Neuronal stem cell (in vitro differentiated cells): ENCODE results near the gene CDH10. TPM values are rescaled to one million over a fixed set of nuclear protein-coding genes. Genes with fewer than 3 reads are reported as not detected.

Source experiments
- DNase-seq: peaks from one replicate; pipeline ENCODE4 v3.0.0-alpha.2; 2013; ENCODE audit warnings: low spot score
- H2AFZ ChIP-seq: one replicate; pipeline ENCODE4 v1.6.1; 2013; ENCODE audit warnings: mild to moderate bottlenecking, low read length, inconsistent platforms
- H2AK5ac ChIP-seq: 2 replicates; pipeline ENCODE4 v1.6.1; 2013; ENCODE audit warnings: low read depth, mild to moderate bottlenecking, inconsistent platforms, low read length, moderate library complexity, mixed read lengths
- H2BK120ac ChIP-seq: 2 replicates; pipeline ENCODE4 v1.6.1; 2013; ENCODE audit warnings: low read depth, mild to moderate bottlenecking, inconsistent platforms, low read length, moderate library complexity, mixed read lengths
- H2BK12ac ChIP-seq: one replicate; pipeline ENCODE4 v1.6.1; 2013; ENCODE audit warnings: low read length, inconsistent platforms
- H2BK15ac ChIP-seq: 2 replicates; pipeline ENCODE4 v1.6.1; 2013; ENCODE audit warnings: mild to moderate bottlenecking, low read length, inconsistent platforms, mixed read lengths
- H2BK5ac ChIP-seq: one replicate; pipeline ENCODE4 v1.6.1; 2013; ENCODE audit warnings: inconsistent platforms, mild to moderate bottlenecking, low read length, moderate library complexity
- H3K14ac ChIP-seq: one replicate; pipeline ENCODE4 v1.6.1; 2013; ENCODE audit warnings: low read length, inconsistent platforms
- H3K18ac ChIP-seq: 2 replicates; pipeline ENCODE4 v1.6.1; 2013; ENCODE audit warnings: low read length, inconsistent platforms
- H3K23ac ChIP-seq: 2 replicates; pipeline ENCODE4 v1.6.1; 2013; ENCODE audit warnings: low read depth, mild to moderate bottlenecking, mixed read lengths, low read length, inconsistent platforms; ENCODE audit not compliant: poor library complexity
- H3K27ac ChIP-seq: replicated peaks from 3 replicates; pipeline ENCODE4 v1.5.1; 2013; ENCODE audit warnings: low read length, inconsistent platforms
- H3K27me3 ChIP-seq, 3 experiments: 2 replicates each; pipeline ENCODE4 v1.6.1; 2013; ENCODE audit warnings: low read length in 3 of 3, mild to moderate bottlenecking in 2 of 3, inconsistent platforms in 1 of 3, low read depth in 1 of 3, mixed read lengths in 1 of 3, moderate library complexity in 1 of 3; ENCODE audit not compliant: control insufficient read depth in 3 of 3, insufficient read depth in 3 of 3
- H3K36me3 ChIP-seq, 2 donors: replicated peaks in 1 of 2; 2 replicates each; pipeline ENCODE4 v1.6.1; 2013; ENCODE audit warnings: low read length in 2 of 2; ENCODE audit not compliant: control insufficient read depth in 2 of 2, insufficient read depth in 2 of 2
- H3K4ac ChIP-seq: 2 replicates; pipeline ENCODE4 v1.6.1; 2013; ENCODE audit warnings: inconsistent platforms, mild to moderate bottlenecking, low read length, moderate library complexity
- H3K4me1 ChIP-seq, 2 donors: 1 replicate in 1 of 2; 2 replicates in 1 of 2; pipeline ENCODE4 v1.6.1; 2013; ENCODE audit warnings: low read length in 2 of 2, low read depth in 1 of 2; ENCODE audit not compliant: control insufficient read depth in 2 of 2, insufficient read depth in 1 of 2
- H3K4me2 ChIP-seq: one replicate; pipeline ENCODE4 v1.6.1; 2013; ENCODE audit warnings: mild to moderate bottlenecking, low read length, inconsistent platforms; ENCODE audit not compliant: insufficient read depth, poor library complexity, severe bottlenecking
- H3K4me3 ChIP-seq, 2 donors: 2 replicates each; pipeline ENCODE4 v1.5.1; 2013; ENCODE audit warnings: low read length in 2 of 2, mild to moderate bottlenecking in 2 of 2, inconsistent platforms in 1 of 2, moderate library complexity in 1 of 2
- H3K79me1 ChIP-seq: one replicate; pipeline ENCODE4 v1.6.1; 2013; ENCODE audit warnings: low read depth, mild to moderate bottlenecking, inconsistent platforms, low read length, moderate library complexity
- H3K9ac ChIP-seq: one replicate; pipeline ENCODE4 v1.6.1; 2013; ENCODE audit warnings: mild to moderate bottlenecking, low read depth, low read length, inconsistent platforms; ENCODE audit not compliant: poor library complexity
- H3K9me3 ChIP-seq, 2 donors: replicated peaks in 1 of 2; 2 replicates each; pipeline versions ENCODE3 to v1.6.1; 2013; ENCODE audit warnings: low read length in 2 of 2, mild to moderate bottlenecking in 2 of 2, inconsistent platforms in 1 of 2, low read depth in 1 of 2, mixed read lengths in 1 of 2, moderate library complexity in 1 of 2; ENCODE audit not compliant: control insufficient read depth in 2 of 2, insufficient read depth in 1 of 2
- H4K8ac ChIP-seq: one replicate; pipeline ENCODE4 v1.6.1; 2013; ENCODE audit warnings: low read depth, mild to moderate bottlenecking, inconsistent platforms, low read length, moderate library complexity
- H4K91ac ChIP-seq: one replicate; pipeline ENCODE4 v1.6.1; 2013; ENCODE audit warnings: low read length, low read depth, mild to moderate bottlenecking, inconsistent platforms; ENCODE audit not compliant: poor library complexity
- WGBS, 2 donors: extraction: QIAGEN DNeasy Blood & Tissue Kit; methylation state at CpG; one replicate each; pipeline ENCODE4 v1.1.7; 2013; ENCODE audit warnings: missing lambda C conversion rate in 2 of 2, mixed read lengths in 1 of 2; ENCODE audit not compliant: insufficient read length in 2 of 2, insufficient replicate concordance in 1 of 2; ENCODE audit errors: extremely low coverage in 2 of 2; 5-methylcytosine and 5-hydroxymethylcytosine counted together
- polyA plus RNA-seq, 2 experiments: library from polyadenylated mRNA; stranded (reverse); fragments of 200-250 nt; gene quantifications; one replicate each; pipeline ENCODE4 v1.2.3, GENCODE V29; 2013

CDH10 gene
- polyA plus RNA-seq (2013, experiment 1 of 2), result 5.5 TPM
- polyA plus RNA-seq (2013, experiment 2 of 2), result 5.6 TPM

DNA sequence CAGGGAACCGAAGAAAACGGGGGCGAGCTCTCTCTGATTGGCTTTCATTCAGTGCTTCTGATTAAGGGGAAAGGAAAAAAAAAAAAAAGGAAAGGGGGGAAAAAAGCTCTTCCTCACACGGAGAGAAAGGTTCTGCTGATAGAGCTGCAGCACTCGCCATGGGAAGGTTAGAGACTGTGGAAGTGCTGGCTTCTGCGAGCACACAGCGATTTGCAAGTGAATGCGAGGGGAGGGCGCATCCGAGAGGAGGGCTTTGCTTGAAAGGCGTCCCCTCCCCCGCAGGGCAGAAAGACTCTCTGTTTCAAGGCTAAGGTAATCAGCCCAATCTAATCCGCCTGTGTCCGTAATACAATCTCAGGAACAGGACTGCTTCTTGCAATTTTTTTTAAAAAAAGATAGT is at the start of gene CDH10:
TSS of gene CDH10 (minus strand) at position 218 of the 400 bp plus-strand sequence. CDS start 51,488 bp downstream, outside the sequence.
- Histone ChIP-seq H3K4me2 (peak within 1 kb of the TSS; percentile 37), H3K14ac (no peak within 1 kb of the TSS), H3K4ac (no peak within 1 kb of the TSS), H2BK120ac (no peak within 1 kb of the TSS), H3K27ac (peak within 1 kb of the TSS; percentile 76), H4K91ac (no peak within 1 kb of the TSS), H2AFZ (peak within 1 kb of the TSS; percentile 85), H3K79me1 (no peaks in the 10 kb centered on the region), H3K4me3 (peak within 1 kb of the TSS; percentile 50 to 66), H3K18ac (no peak within 1 kb of the TSS), H2BK5ac (no peak within 1 kb of the TSS), H3K23ac (no peak within 1 kb of the TSS), H3K36me3 (no peaks in the 10 kb centered on the region), H3K4me1 (peaks cover 2 to 7% of the 10 kb centered on the region in 2 donors), H4K8ac (no peak within 1 kb of the TSS), H3K9me3 (no peaks in the 10 kb centered on the region), H2BK15ac (no peak within 1 kb of the TSS), H2BK12ac (no peak within 1 kb of the TSS), H3K27me3 (no peaks in the 10 kb centered on the region), H2AK5ac (no peak within 1 kb of the TSS), H3K9ac (no peak within 1 kb of the TSS)
- no CpG with 5 or more reads among the region's 14 CpGs for WGBS, 2 donors
- peak; percentile 83 for DNase-seq

DNA sequence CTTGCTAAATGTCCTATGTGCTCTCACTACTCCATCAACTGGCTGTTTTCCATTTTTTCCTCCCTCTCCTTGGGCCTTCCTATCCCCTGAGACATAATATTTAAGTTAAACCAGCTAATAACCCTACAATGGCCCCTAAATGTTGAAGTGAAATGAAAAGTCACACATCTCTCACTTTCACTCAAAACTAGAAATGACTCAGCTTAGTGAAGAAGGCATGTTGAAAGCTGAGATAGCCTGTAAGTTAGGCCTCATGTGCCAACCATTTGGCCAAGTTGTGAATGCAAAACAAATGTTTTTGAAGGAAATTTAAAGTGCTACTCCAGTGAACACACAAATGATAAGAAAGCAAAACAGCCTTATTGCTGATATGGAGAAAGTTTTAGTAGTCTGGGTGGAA is 48.8 kb upstream of the CDH10 start:
- H3K4me2 ChIP-seq, result no peak overlapping the region
- H3K4ac ChIP-seq, result no peak overlapping the region
- no peaks in the 10 kb centered on the region for H3K4me1 ChIP-seq
- H2AFZ ChIP-seq, result no peak overlapping the region
- no peak overlapping the region for H3K9ac ChIP-seq
- no peak overlapping the region for H3K4me3 ChIP-seq
- no peak overlapping the region for H4K8ac ChIP-seq
- H3K27ac ChIP-seq, result no peak overlapping the region
- H2BK15ac ChIP-seq, result no peak overlapping the region
- no peaks in the 10 kb centered on the region for H3K9me3 ChIP-seq
- H4K91ac ChIP-seq, result no peak overlapping the region
- H3K18ac ChIP-seq, result no peak overlapping the region
- DNase-seq, result no peak
- no peak overlapping the region for H2BK5ac ChIP-seq
- H3K36me3 ChIP-seq, result no peaks in the 10 kb centered on the region
- no peaks in the 10 kb centered on the region for H3K27me3 ChIP-seq
- no peaks in the 10 kb centered on the region for H3K79me1 ChIP-seq
- H3K14ac ChIP-seq, result no peak overlapping the region
- no peak overlapping the region for H2BK12ac ChIP-seq
- no peak overlapping the region for H3K23ac ChIP-seq
- H2AK5ac ChIP-seq, result no peak overlapping the region
- no peak overlapping the region for H2BK120ac ChIP-seq

DNA sequence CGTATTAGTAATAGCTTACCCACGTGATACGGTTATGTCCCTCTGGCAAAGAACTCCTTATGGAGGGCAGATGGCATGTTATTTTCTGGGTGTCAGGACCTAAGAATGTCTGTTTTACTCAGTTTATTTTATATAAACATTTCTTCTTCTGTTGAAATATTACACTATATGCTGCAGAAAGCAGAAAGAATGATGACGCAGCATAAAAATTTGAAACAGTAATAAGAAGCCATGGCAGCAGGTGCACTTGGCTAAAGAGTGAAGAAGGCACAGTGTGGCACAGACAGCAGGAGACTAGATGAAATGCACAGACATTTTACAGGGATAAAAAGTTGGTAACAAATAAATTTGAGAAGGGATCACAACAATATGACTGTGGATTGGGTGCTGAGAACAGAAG is 46.3 kb upstream of the CDH10 start:
- H3K14ac ChIP-seq, result no peak overlapping the region
- DNase-seq, result no peak
- no CpG with 5 or more reads among the region's 4 CpGs for WGBS, 2 donors

DNA sequence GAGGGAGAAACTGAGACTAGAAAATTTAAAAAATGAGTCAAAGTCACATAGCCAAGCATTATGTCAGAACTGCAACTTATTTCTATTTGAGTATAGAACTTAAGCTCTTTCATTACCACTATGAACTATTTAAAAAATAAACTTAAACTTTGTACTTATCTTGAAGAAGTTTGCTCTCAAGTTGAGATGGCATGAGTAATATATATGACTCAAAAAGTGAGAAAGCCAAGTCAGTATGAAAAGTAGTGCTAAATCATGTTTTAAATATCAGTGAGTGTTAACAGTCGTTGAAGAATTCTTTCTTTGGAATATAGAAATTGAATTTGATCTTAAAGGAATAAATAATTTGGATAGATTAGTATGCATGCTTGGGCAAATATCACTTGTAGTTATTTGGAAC is 36.3 kb upstream of the CDH10 start:
- Histone ChIP-seq H4K8ac (no peak overlapping the region), H2AFZ (no peak overlapping the region), H3K18ac (no peak overlapping the region), H3K27ac (no peak overlapping the region), H2BK12ac (no peak overlapping the region), H3K4ac (no peak overlapping the region), H3K9me3 (peaks cover 2 to 7% of the 10 kb centered on the region in 2 donors), H2BK120ac (no peak overlapping the region), H2BK5ac (no peak overlapping the region), H3K27me3 (no peaks in the 10 kb centered on the region), H3K79me1 (no peaks in the 10 kb centered on the region), H2AK5ac (no peak overlapping the region), H3K9ac (no peak overlapping the region), H2BK15ac (no peak overlapping the region), H3K4me1 (no peaks in the 10 kb centered on the region), H3K4me3 (no peak overlapping the region), H3K4me2 (no peak overlapping the region), H4K91ac (no peak overlapping the region), H3K36me3 (no peaks in the 10 kb centered on the region), H3K14ac (no peak overlapping the region), H3K23ac (no peak overlapping the region)
- no peak for DNase-seq
- WGBS, 2 donors, result no CpG with 5 or more reads among the region's 1 CpG

More for the DNA sequence above, 46.3 kb upstream of the CDH10 start:
- H3K4ac ChIP-seq, result no peak overlapping the region
- H3K36me3 ChIP-seq, result no peaks in the 10 kb centered on the region
- no peak overlapping the region for H2BK15ac ChIP-seq
- H2AFZ ChIP-seq, result no peak overlapping the region
- H3K27me3 ChIP-seq, result no peaks in the 10 kb centered on the region
- no peak overlapping the region for H4K8ac ChIP-seq
- peaks cover 0 to 2% of the 10 kb centered on the region in 2 donors for H3K9me3 ChIP-seq
- no peaks in the 10 kb centered on the region for H3K79me1 ChIP-seq
- no peak overlapping the region for H3K4me2 ChIP-seq
- no peak overlapping the region for H2BK120ac ChIP-seq
- no peak overlapping the region for H2AK5ac ChIP-seq
- H3K4me3 ChIP-seq, result no peak overlapping the region
- no peak overlapping the region for H3K23ac ChIP-seq
- no peaks in the 10 kb centered on the region for H3K4me1 ChIP-seq
- H2BK5ac ChIP-seq, result no peak overlapping the region
- H4K91ac ChIP-seq, result no peak overlapping the region
- no peak overlapping the region for H3K18ac ChIP-seq
- no peak overlapping the region for H3K9ac ChIP-seq
- H2BK12ac ChIP-seq, result no peak overlapping the region
- H3K27ac ChIP-seq, result no peak overlapping the region
